ENCODE results near the gene SOX8. TPM values are rescaled to one million over a fixed set of nuclear protein-coding genes. Genes with fewer than 3 reads are reported as not detected.

Gene SOX8
- total RNA-seq: 0.30 and 0.65 TPM in 2 replicates

GRCh38 chr16:981695-982144 lies at the start of gene SOX8:
Gene SOX8, plus strand, starts transcription at chr16:981770. Its CDS starts 153 bp downstream, at chr16:981923.

GRCh38 chr16:970766-971581 lies 10.6 kb upstream of the SOX8 start, which contains the start of gene LMF1:
Gene LMF1, minus strand, starts transcription at chr16:970984. Its CDS starts 4 bp downstream, at chr16:970980.

Other genes with a start within 250 kb of the SOX8 start
- gene CIAO3, start 240.8 kb upstream of the SOX8 start, total RNA-seq: 27.3 and 33.6 TPM in 2 replicates
- not detected in 2 replicates for gene MSLN, start 221.0 kb upstream of the SOX8 start, total RNA-seq
- 35.4 and 37.1 TPM in 2 replicates for gene RPUSD1, start 193.4 kb upstream of the SOX8 start, total RNA-seq
- 13.6 and 22.2 TPM in 2 replicates for gene CHTF18, start 193.2 kb upstream of the SOX8 start, total RNA-seq
- not detected in 2 replicates for gene GNG13, start 181.0 kb upstream of the SOX8 start, total RNA-seq
- 3.3 and 15.9 TPM in 2 replicates for gene LMF1, start 10.8 kb upstream of the SOX8 start, total RNA-seq
- not detected in 2 replicates for gene SSTR5, start 91.0 kb downstream of the SOX8 start, total RNA-seq
- gene C1QTNF8, start 114.5 kb downstream of the SOX8 start, total RNA-seq: not detected in 2 replicates
- gene CACNA1H, start 171.3 kb downstream of the SOX8 start, total RNA-seq: under 0.01 and 0.15 TPM in 2 replicates
- not detected in 2 replicates for gene TPSG1, start 243.5 kb downstream of the SOX8 start, total RNA-seq
- gene TPSB2, start 248.4 kb downstream of the SOX8 start, total RNA-seq: not detected in 2 replicates

Measured in epithelial cell of umbilical artery (primary cell).